HG03108 (cell line): ENCODE data around the gene ASAP3.

Experiments
- ATAC-seq: cut with Tn5 transposase; IDR thresholded peaks from one replicate; pipeline ENCODE4 v1.9.1; 2021; ENCODE audit warnings: moderate library complexity; ENCODE audit not compliant: unreplicated experiment

The ASAP3 gene

DNA sequence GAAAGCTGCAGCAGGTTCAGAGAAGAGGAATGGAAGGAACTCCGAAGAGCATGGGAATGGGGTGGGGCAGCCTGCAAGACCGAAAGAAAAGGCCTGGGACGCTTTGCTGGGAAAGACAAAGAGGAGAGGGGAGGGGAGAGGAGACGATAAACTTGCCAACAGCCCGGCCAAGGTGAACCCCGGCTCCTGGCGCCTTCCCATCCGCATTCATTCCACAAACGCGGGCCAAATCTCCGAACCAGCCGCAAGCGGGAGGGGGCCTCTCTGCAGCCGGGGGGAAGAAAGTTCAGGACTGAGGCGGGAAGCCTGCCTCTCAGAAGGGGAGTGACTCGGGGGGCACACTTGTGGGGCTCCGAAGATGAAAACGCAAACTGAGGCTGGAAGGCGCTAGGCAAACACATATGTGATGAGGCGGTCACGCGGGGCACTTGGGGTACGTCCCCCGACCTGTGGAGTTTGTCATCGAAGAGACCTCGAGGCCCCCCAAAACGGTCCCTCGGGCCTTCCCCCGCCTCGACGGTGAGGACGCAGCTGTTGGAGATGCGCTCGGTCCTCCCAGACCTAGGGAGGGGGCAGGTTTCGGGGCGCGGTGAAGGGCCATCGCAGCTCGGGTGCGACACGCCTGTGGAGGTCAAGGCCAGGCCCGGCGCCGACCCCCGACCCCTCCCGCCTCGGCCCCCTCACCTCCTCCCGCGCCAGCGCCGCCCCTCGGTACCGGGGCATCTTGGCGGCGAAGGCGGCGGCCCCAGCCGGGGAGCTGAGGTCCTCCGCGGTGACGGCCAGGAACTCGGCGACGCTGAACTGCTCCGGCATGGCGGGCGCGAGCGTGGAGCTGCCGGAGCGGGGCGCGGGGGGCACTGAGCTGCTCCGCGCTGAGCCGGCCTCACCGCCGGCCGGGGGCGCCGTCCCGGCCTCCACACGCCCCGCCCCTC, at the start of gene ASAP3:
Gene ASAP3 (minus strand): TSS at position 859 of the 932 bp plus-strand sequence. CDS start 46 bp downstream, at position 813.
- ATAC-seq: no peak

DNA sequence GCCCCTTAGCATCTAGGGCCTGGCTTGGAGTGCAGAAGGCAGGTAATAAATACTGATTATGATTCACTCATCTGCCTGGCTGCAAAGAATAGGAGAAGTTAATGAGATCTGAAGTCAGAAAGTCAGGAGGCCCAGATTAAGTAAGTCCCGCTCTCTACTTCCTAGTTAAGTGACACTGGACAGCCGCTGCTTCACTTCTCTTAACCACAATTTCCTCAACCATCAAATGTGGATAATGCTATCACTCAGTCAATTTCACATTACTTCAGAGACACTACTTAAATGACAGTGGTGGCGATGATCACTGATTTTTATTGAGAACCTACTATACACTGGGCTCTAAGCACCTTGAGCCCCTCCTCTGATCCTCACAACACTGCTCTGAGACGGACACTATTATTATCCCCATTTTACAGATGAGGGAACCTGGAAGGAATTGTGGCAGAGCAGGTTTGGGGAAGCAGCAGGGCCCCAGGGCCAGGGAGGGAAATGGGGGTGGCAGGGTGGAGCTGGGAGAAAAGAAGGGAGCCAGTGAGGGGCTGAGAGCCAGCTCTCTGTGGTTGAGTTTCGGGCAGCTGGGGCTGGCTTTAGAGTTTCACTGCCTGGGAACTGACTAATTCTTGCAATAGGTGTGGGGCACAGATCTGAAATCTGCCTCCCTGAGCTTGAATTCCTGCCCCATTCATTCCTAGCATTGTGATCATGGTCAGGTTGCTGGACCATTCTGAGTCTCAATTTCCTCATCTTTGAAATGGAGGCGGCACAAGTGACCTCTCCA, 49.5 kb upstream of the ASAP3 start:
- no peak for ATAC-seq

DNA sequence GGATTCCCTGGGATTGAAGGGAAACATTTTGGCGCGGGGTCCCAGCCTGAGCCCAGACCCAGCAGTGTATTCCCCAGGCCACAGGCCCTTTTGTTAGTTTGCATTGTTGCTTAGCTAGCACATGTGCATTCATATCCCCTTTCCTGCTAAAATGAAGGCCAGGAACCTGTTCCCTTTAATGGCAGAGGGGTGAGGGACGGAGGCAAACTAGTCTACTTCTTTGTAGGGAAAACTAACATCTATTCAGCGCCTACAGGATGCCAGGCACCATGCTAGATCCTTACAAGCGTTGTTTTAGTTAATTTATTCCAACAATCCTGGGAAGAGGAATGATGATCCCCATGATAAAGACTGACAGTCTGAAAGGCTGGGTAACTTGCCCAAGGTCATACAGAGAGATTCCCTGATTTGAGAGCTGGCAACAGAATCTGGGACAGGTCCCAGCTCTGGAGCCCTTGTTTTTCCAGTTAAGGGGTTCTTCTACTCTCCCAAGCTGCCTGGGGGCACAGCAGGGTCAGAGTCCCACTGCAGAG, 47.6 kb upstream of the ASAP3 start:
- ATAC-seq: no peak

DNA sequence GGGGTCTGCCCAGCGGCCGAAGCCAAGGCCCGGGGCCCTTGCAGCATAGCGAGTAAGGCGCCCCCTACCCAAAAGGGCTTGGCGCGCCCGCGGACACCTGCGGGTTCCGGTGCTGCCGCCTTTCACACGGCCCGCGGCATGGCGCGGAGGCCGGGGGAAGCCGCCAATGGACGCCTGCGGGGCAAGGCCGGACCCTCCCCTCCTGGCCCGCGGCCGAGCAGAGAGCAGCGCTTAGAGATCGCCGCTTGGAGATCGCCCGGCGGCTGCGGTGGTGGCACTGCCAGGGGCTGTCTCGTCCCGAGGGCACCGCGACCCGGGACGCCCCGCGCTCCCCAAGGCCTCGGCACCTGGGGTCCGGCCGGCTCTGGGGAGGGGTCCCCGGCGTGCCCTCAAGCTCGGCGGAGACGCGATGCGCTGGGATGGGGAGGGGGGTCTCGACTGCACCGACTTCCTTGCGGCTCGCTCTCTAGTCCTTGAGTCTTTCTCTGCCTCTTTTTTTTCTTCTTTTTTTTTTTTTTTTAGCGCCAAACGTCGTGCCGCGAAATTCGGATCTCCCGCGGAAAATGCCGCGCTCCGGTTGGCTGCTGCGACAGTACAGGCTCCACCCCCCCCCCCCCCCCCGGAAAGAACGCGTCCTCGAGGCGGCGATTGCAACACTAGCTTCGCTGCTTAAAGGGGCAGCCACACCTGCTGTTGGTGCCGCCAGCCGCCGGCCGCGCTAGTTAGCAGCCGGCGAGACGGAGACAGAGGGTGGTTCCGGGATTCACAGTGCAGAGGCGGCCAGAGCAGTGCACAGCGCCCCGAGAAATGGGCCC, 47.0 kb upstream of the ASAP3 start, which contains the start of gene E2F2:
Gene E2F2 (minus strand): TSS at position 487 of the 815 bp plus-strand sequence. CDS start 440 bp downstream, at position 47.
- peak; percentile 43 for ATAC-seq

DNA sequence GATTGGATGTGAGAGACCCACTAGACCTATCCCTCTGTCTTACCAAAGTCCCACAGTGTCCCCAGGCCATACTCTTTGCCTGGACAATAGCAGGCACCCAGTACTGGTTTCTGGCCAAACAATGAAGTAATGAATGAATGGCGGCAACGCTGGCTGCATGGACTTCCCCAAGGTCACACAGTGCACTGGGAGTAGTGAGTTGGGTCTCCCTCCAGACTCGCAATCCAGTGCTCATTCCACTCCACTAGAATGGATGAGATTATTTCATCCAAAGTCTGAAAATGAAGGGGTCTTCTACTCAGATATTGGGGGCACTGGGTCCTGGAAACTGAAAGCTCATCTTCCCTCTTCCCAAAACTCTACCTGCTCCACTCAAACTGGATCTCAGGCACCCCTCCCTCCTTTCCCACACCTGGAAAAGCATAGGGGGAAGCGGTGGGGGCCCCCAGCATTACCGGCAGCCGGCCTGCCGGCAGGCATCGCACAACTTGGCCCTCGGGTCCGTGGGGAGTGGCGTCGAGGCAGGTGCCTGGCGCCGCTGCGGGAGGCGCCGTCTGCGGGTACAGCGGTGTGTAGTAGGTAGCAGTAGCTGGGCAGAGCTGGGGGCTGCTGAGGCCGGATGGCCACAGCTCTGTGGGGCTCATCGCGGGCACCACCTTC, 46.2 kb upstream of the ASAP3 start:
- no peak for ATAC-seq

DNA sequence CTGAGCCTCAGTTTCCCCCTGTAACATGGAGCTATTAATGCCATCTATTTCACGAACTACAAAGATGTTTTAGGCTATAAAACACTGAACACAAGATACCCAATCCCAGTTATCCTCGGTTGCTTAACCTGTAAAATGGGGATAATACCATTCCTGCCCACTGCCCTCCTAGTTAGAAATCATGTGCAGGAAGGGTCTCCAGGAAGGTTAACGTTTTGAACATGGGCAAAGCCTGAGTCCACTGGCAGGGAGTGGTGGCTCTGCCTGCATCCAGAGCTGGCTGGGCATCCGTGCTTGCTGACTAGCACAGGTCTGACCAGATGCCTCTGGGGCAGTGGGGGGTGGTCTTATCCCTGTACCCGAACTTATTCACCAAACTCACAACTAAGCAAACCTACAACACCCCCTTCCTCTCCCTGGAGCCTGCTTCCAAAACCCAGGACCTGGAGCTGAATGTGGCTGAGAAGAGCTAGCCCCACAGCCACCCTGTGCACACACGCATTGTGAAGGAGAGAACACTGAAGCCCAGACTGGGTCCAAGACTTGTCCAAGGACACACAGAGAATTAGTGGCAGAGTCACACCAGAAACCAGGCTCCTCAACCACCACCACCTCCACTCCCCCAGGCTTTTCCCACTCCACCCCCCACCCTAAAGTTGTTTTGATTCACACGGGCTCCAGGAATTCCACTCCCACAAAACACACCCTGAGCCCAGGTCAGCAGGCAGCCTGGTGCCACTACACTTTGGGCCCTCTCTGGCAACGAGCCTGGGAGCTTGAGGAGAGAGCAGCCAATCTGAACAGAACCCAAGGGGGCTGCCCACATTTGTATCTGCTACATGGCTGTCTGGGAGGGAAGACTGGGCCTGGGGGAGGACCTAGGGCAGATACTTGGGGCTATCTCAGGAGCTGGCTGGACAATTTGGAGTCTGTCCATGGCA, 45.4 kb upstream of the ASAP3 start:
- ATAC-seq: no peak

DNA sequence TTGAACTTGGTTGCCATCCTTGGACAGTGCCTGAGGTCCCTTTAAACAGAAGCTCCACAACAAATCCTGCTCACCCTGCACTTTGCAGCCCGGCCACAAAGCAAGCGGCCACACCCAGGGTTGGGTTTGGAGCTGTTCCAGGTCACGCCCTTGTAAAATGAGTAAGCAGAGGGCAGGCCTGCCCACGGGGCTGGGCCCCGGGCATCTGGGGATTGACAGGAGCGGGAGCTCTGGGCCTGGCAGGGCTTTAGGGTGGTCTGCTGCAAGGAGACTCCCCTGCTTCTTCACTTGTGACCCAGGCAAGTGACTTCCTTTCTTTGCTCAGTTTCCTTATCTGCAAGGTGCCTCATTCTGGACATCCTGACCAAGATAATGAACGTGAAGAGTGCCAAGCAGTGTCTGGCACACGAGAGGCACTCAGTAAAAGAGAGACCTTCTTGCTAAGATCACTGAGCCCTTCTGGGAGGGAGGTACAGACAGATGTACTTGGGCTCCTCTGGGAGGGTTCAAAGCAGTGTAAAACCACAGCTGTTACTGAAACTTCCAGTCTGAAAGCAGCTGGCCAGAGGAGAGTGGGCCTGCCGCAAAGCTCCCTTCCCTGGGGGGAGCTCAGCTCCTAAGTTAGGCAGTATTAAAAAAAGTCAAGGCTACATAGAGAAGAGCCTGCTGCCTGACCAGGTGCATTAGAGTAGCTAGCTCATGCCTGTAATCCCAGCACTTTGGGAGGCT, 44.4 kb upstream of the ASAP3 start:
- ATAC-seq: peak; percentile 36

DNA sequence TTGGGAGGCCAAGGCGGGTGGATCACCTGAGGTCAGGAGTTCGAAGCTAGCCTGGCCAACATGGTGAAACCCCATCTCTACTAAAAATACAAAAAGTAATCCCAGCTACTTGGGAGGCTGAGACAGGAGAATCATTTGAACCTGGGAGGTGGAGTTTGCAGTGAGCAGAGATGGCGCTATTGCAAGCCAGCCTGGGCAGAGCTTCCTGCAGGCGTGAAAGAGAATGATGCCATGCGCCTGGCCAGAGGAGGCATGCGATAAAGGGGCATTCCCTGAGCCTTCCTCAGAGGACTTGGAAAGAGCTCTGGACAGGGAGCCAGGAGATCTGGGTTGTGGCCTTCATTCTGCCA, 43.9 kb upstream of the ASAP3 start:
- ATAC-seq: no peak

DNA sequence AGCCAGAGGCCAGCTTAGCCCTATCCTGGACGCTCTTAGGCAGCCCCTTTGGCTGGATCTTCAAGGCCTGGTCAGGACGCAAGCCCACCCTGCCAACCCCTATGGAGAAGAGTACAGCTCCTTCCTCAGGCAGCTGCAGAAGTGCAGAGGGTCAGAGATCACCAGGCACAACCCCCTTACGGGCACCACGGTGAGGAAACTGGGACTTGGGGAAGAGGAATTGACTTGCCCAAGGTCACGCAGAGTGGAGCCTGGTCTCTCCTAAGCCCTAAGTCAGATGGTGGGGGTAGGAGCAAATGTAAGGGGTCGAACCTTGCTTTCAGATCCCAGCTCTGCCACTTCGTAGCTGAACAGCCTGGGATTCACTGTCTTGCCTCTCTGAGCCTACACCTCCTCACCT, 43.4 kb upstream of the ASAP3 start:
- ATAC-seq: no peak

DNA sequence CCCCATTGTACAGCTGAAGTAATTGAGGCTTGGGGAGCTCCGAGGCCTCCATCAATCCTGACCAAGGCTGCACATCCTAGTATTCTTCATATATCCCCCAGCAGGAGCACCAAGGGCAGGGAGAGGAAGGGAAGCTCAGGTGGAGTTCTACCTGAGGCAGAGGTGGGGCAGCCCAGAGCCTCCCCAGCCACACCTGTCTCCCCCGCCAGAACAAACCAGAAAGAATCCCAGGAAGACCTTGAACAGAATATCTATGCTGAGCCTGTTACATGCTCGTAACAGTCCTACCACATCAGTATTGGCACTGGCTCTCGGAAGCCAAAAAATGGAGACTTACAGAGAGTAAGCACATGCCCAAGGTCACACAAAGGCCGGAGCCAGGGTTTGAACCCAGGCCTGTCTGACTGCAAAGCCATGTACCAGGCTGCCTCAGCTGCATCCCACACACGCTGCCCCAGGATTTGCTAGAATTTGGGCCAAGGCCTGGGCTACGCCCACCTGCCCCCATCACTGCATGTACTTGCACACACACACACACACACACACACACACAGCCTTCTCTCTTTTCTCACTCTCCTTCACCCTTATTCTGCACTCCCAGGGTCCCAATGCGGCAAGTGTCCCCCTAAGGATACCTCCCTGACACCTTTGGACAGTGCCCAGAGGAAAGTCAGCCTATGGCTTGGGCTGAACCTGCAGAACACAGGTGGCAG, 42.5 kb upstream of the ASAP3 start:
- no peak for ATAC-seq

DNA sequence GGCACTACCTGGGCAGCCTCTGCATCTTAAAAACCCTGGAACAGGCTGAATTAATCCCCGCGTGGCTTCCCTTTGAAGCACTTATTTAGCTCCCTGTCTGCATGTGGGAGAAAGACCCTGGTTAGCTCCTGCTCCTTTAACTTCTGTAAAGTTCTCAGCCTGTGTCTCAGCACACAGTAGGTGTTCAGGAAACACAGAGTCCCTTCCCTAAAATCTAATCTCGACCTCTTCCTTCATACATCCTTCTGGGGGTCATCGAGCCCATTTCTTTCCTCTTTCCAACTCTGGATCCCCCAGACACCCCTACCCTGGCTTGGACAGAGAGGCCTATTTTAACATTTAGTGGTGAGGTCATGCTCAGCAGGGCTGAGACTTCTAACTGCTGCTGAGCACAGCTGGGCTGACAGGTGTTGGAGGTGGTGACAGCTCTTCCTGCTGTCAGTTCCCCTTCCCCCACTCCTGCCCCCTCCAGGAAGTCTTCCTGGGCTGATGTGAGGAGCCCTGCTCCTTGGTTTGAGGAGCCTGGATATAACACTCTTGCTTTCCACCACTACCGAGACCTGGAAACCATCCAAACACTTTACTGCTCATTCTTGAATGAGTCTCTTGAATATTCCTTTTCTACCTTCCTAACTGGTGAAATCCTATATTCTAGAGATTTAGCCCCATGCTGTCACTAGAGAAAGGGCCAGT, 41.7 kb upstream of the ASAP3 start:
- ATAC-seq: no peak

DNA sequence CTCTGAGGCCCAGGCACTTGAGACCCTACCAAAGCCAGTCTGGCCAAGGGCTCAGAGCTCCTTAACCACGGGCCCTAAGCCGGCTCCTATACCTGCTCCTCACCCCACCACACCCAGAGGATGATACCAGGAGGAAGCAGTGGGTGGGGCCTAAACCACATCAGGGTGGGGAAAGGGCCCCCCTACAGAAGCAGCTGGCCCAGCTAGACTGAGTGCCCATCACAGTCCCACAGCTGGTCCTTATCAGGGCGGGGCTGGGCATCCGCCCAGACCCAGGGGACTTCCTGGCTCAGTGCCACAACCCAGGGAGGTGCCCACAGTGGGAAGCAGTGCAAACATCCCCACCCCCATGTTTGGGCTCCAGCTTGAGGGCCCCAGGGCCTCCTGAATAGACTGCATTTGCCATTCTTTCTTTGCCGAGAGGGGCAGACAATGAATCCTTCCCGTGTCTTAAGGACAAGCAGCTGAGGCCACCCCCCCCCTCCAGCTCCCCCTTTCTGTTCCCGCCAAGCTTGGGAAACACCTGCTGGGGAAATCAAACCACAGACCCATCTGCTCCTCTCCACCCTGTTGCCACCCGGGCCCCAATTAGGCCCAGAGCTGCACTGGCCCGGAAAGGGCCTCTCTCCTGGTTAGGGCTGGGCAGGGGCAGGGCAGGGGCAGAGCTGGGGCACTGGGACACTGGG, 40.9 kb upstream of the ASAP3 start:
- no peak for ATAC-seq

DNA sequence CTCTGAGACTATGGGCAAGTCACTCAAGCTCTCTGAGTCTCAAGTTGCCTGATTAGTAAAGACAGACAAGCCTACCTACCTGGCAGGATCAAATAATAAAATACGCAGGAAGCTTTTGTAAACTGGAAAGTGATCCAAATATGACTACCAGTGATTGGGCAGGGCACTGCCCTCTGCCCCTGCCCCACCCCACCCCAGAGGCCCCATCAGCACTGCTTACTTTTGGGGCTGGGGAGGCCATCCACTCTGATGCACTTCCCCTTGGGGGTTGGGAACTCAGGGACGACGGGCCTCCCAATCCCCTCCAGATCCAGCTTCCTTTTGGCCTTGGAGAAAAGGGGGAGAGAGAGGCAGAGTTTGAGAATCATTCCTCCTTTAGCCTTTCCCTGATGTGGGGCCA, 40.2 kb upstream of the ASAP3 start:
- ATAC-seq: no peak

DNA sequence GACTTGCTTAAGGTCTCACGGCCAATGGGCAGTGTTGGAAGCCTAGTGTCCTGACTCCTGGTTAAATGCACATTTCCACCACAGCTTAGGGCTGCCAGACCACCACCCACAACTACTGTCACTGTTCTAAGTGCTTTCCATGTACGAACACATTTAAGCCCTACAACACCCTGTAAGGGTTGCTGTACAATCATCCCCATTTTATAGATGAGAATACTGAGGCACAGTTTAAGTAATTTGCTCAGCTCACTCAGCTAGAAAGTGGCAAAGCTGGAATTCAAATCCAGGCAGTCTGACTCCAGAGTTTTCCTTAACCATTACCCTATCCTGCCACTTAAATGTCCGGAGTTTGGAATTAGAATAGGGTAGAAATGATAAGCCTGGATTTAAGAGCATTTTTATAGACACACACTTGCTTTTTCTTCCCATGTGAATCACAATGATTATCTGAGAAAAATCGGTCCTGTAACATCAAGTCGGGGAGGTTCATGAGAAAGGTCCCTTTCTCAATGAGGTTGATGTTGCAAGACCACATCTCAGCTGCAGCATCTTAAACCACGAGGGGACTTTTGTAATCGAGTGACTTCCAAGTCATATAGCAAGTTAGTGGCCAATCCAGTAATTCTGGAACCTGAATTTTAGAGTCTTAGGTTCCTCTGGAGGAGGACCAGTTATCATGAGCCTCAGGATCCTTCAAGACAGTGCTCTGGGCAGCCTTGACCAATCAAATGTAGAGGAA, 38.4 kb upstream of the ASAP3 start:
- no peak for ATAC-seq

DNA sequence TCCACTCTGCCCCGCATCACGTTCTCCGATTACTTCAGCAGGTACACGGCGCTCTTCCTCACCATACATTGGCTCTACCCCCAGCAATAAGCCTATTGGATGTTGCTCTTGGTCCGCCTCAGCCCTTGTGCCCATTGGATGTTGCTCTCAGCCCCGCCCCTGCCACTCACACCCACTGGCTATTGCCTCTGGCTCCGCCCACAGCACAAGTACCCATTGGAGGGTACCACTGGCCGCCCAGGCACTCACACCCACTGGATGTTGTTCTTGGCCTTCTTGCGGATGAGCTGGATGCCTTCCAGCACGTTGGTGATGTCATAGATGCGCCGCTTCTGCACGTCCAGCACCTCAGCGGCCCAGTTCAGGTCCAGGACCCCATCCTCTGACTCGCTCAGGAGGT, 37.6 kb upstream of the ASAP3 start:
- ATAC-seq: no peak

DNA sequence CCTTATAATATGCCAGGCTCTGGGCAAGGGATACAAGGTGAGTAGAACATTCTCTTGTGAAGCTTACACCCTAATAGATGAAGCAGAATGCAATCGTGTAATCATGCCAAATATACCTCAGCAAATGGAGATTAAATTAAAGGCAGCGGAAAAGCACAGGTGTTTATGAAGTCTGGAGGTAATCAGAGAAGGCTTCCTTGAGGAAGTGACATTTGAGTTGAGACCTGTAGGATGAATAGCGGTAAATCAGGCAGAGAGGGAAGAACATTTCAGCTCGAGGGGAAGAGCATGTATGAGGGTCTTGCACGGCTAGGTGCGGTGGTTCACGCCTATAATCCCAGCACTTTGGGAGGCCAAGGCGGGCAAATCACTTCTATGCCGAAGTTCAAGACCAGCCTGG, 33.6 kb upstream of the ASAP3 start:
- ATAC-seq: no peak
